HFFc6 (cell line): ENCODE data around the gene LRP10. TPM values are rescaled to one million over a fixed set of nuclear protein-coding genes. Genes with fewer than 3 reads are reported as not detected.
"Not testable (repeated sequence)": the region's sequence is repeated elsewhere in the genome, so short reads cannot be mapped to it uniquely, and the experiment has no call there.

Source experiments
- DNase-seq: peaks from one replicate; pipeline ENCODE4 v3.0.0-alpha.2; 2018
- H3K27ac Mint-ChIP-seq: 2 replicates; pipeline ENCODE4 v1.8.0; 2020; ENCODE audit warnings: mild to moderate bottlenecking, mixed read lengths
- H3K27me3 Mint-ChIP-seq: 2 replicates; pipeline ENCODE4 v1.8.0; 2021; ENCODE audit warnings: mild to moderate bottlenecking, moderate library complexity, mixed read lengths; ENCODE audit not compliant: insufficient read depth
- H3K36me3 Mint-ChIP-seq: 2 replicates; pipeline ENCODE4 v1.8.0; 2021; ENCODE audit warnings: low read depth, mixed read lengths
- H3K4me1 Mint-ChIP-seq: 2 replicates; pipeline ENCODE4 v1.8.0; 2020; ENCODE audit warnings: low read depth, mixed read lengths
- H3K4me3 Mint-ChIP-seq: 2 replicates; pipeline ENCODE4 v1.8.0; 2020; ENCODE audit warnings: mild to moderate bottlenecking, moderate library complexity, mixed read lengths
- H3K9me3 Mint-ChIP-seq: 2 replicates; pipeline ENCODE4 v1.8.0; 2020; ENCODE audit warnings: mild to moderate bottlenecking, mixed read lengths
- CTCF ChIP-seq: fragments of 200-600 bp; sonication (generic); IDR thresholded peaks from 2 replicates; pipeline ENCODE4 v1.5.0; 2021; ENCODE audit warnings: antibody characterized with exemption, mild to moderate bottlenecking
- total RNA-seq, 6 experiments: library from RNA; stranded (reverse); fragmentation: NEBNext Ultra II Directional; extraction: Animal tissue kit (Norgen Biotek cat#: 25700); gene quantifications; 2 replicates in 1 of 6; 3 replicates in 5 of 6; pipeline ENCODE4 v1.2.3, GENCODE V29; 2021

The LRP10 gene
- total RNA-seq, 6 experiments from 2014 or later = 168 to 226 (median 186) TPM

GRCh38 chr14:22850944-22851764, 20.4 kb upstream of the LRP10 start:
- no peaks in the 10 kb centered on the region for H3K9me3 Mint-ChIP-seq
- H3K27me3 Mint-ChIP-seq = peaks cover 2% of the 10 kb centered on the region
- TF ChIP-seq CTCF = no peak
- peaks cover 5% of the 10 kb centered on the region; the same call in 1 of the 2 replicates for H3K36me3 Mint-ChIP-seq
- H3K4me3 Mint-ChIP-seq = peak overlapping the region; percentile 66
- peaks cover 66% of the 10 kb centered on the region for H3K4me1 Mint-ChIP-seq
- peak; percentile 96 for DNase-seq
- H3K27ac Mint-ChIP-seq = peak overlapping the region; percentile 100

GRCh38 chr14:22852178-22852577, 19.4 kb upstream of the LRP10 start:
- H3K36me3 Mint-ChIP-seq, H3K9me3 Mint-ChIP-seq, H3K4me3 Mint-ChIP-seq, DNase-seq, H3K27me3 Mint-ChIP-seq: not testable (repeated sequence)
- Mint-ChIP-seq H3K4me1 (peaks cover 57% of the 10 kb centered on the region), H3K27ac (peak overlapping the region; percentile 100)

- no peak for TF ChIP-seq CTCF
- H3K4me1 Mint-ChIP-seq = peaks cover 54% of the 10 kb centered on the region
- DNase-seq = no peak
- H3K36me3 Mint-ChIP-seq = no peaks in the 10 kb centered on the region
- no peaks in the 10 kb centered on the region for H3K9me3 Mint-ChIP-seq
- H3K27me3 Mint-ChIP-seq = peaks cover 2% of the 10 kb centered on the region
- H3K27ac Mint-ChIP-seq = peak overlapping the region; percentile 100
- peak overlapping the region; percentile 87 for H3K4me3 Mint-ChIP-seq
Observed at GRCh38 chr14:22852599-22852939, 19.0 kb upstream of the LRP10 start.

GRCh38 chr14:22852940-22853767, 18.4 kb upstream of the LRP10 start:
- peak; percentile 96 for TF ChIP-seq CTCF
- no peaks in the 10 kb centered on the region for H3K9me3 Mint-ChIP-seq
- peak overlapping the region; percentile 87 for H3K4me3 Mint-ChIP-seq
- peak overlapping the region; percentile 100 for H3K27ac Mint-ChIP-seq
- DNase-seq = peak; percentile 67
- H3K27me3 Mint-ChIP-seq = peaks cover 2% of the 10 kb centered on the region
- no peaks in the 10 kb centered on the region for H3K36me3 Mint-ChIP-seq
- H3K4me1 Mint-ChIP-seq = peaks cover 48% of the 10 kb centered on the region

GRCh38 chr14:22854296-22854695, 17.2 kb upstream of the LRP10 start:
- H3K4me1 Mint-ChIP-seq = peaks cover 37% of the 10 kb centered on the region
- not testable (repeated sequence) for H3K36me3 Mint-ChIP-seq, H3K27me3 Mint-ChIP-seq, DNase-seq, H3K4me3 Mint-ChIP-seq, H3K27ac Mint-ChIP-seq, H3K9me3 Mint-ChIP-seq

GRCh38 chr14:22854963-22855724, 16.4 kb upstream of the LRP10 start:
- Mint-ChIP-seq H3K27me3 (peaks cover 2% of the 10 kb centered on the region; the same call in 1 of the 2 replicates), H3K36me3 (no peaks in the 10 kb centered on the region), H3K4me3 (no peak overlapping the region), H3K9me3 (no peaks in the 10 kb centered on the region), H3K4me1 (peaks cover 28% of the 10 kb centered on the region), H3K27ac (no peak overlapping the region)
- TF ChIP-seq CTCF = no peak
- no peak for DNase-seq
